ENCODE measurements around the gene OR8B4. TPM values are rescaled to one million over a fixed set of nuclear protein-coding genes. Genes with fewer than 3 reads are reported as not detected.
"Not testable (repeated sequence)": the region's sequence is repeated elsewhere in the genome, so short reads cannot be mapped to it uniquely, and the experiment has no call there.

OR8B4 gene
- total and polyA plus RNA-seq, 4 experiments from 2014 or later: not detected

- Histone ChIP-seq H3K9me3 (ENCODE audit: control insufficient read depth in 1 of 2, low read length in 2 of 2) (no peaks in the 10 kb centered on the region), H3K27me3 (ENCODE audit: insufficient read depth, low read length) (no peaks in the 10 kb centered on the region), H3K4me3 (ENCODE audit: low read length in 2 of 2) (no peak overlapping the region), H3K36me3 (ENCODE audit: insufficient read depth, low read length) (no peaks in the 10 kb centered on the region), H3K4me1 (ENCODE audit: insufficient read depth, low read length) (no peaks in the 10 kb centered on the region), H3K27ac (ENCODE audit: low read depth, low read length) (no peak overlapping the region)
- POLR2A ChIA-PET (ENCODE audit: partially characterized antibody): no interaction called here
- H3K4me1 Mint-ChIP-seq: no peaks in the 10 kb centered on the region
- no peak overlapping the region for H3K27ac Mint-ChIP-seq
- H3K36me3 Mint-ChIP-seq: no peaks in the 10 kb centered on the region
- no peak overlapping the region for H3K4me3 Mint-ChIP-seq
- CTCF ChIA-PET (ENCODE audit: partially characterized antibody): no interaction called here
- H3K27me3 Mint-ChIP-seq: no peaks in the 10 kb centered on the region
- intact Hi-C loops (cut with micrococcal nuclease): no loop called here
- DNase-seq: no peak
- H3K9me3 Mint-ChIP-seq: peaks cover 0 to 5% (median 3%) of the 10 kb centered on the region in 8 donors
Observed at GRCh38 chr11:124463324-124463723, 38.7 kb upstream of the OR8B4 start.

- no peak overlapping the region for H3K27ac Mint-ChIP-seq
- Histone ChIP-seq H3K36me3 (ENCODE audit: insufficient read depth, low read length) (no peaks in the 10 kb centered on the region), H3K4me1 (ENCODE audit: insufficient read depth, low read length) (no peaks in the 10 kb centered on the region), H3K4me3 (ENCODE audit: low read length in 2 of 2) (no peak overlapping the region), H3K27ac (ENCODE audit: low read depth, low read length) (no peak overlapping the region), H3K27me3 (ENCODE audit: insufficient read depth, low read length) (no peaks in the 10 kb centered on the region), H3K9me3 (ENCODE audit: control insufficient read depth in 1 of 2, low read length in 2 of 2) (no peaks in the 10 kb centered on the region)
- POLR2A ChIA-PET (ENCODE audit: partially characterized antibody): no interaction called here
- H3K4me3 Mint-ChIP-seq: no peak overlapping the region
- H3K9me3 Mint-ChIP-seq: peaks cover 0 to 5% (median 3%) of the 10 kb centered on the region in 8 donors
- intact Hi-C loops (cut with micrococcal nuclease): no loop called here
- DNase-seq: no peak
- no peaks in the 10 kb centered on the region for H3K4me1 Mint-ChIP-seq
- no peaks in the 10 kb centered on the region for H3K27me3 Mint-ChIP-seq
- no peaks in the 10 kb centered on the region for H3K36me3 Mint-ChIP-seq
- CTCF ChIA-PET (ENCODE audit: partially characterized antibody): no interaction called here
Observed at GRCh38 chr11:124460459-124460858, 35.8 kb upstream of the OR8B4 start.

GRCh38 chr11:124459379-124459778 lies 34.7 kb upstream of the OR8B4 start:
- H3K27ac ChIP-seq (ENCODE audit: low read depth, low read length); H3K27ac Mint-ChIP-seq; H3K4me1 Mint-ChIP-seq; H3K4me1 ChIP-seq (ENCODE audit: insufficient read depth, low read length); H3K4me3 ChIP-seq (ENCODE audit: low read length in 2 of 2); H3K36me3 ChIP-seq (ENCODE audit: insufficient read depth, low read length); H3K27me3 Mint-ChIP-seq; H3K27me3 ChIP-seq (ENCODE audit: insufficient read depth, low read length); CTCF ChIA-PET (ENCODE audit: partially characterized antibody); POLR2A ChIA-PET (ENCODE audit: partially characterized antibody); H3K4me3 Mint-ChIP-seq; H3K36me3 Mint-ChIP-seq; DNase-seq; H3K9me3 Mint-ChIP-seq; H3K9me3 ChIP-seq (ENCODE audit: control insufficient read depth in 1 of 2, low read length in 2 of 2); intact Hi-C loops (cut with micrococcal nuclease): not testable (repeated sequence)

- intact Hi-C loops (cut with micrococcal nuclease): no loop called here
- Histone ChIP-seq H3K27me3 (ENCODE audit: insufficient read depth, low read length) (no peaks in the 10 kb centered on the region), H3K27ac (ENCODE audit: low read depth, low read length) (no peak overlapping the region), H3K9me3 (ENCODE audit: control insufficient read depth in 1 of 2, low read length in 2 of 2) (no peaks in the 10 kb centered on the region), H3K36me3 (ENCODE audit: insufficient read depth, low read length) (no peaks in the 10 kb centered on the region), H3K4me3 (ENCODE audit: low read length in 2 of 2) (no peak overlapping the region), H3K4me1 (ENCODE audit: insufficient read depth, low read length) (no peaks in the 10 kb centered on the region)
- no peak overlapping the region for H3K4me3 Mint-ChIP-seq
- H3K27ac Mint-ChIP-seq: no peak overlapping the region
- H3K9me3 Mint-ChIP-seq: peaks cover 0 to 9% (median under 1%) of the 10 kb centered on the region in 8 donors
- CTCF ChIA-PET (ENCODE audit: partially characterized antibody): no interaction called here
- no peaks in the 10 kb centered on the region for H3K4me1 Mint-ChIP-seq
- H3K27me3 Mint-ChIP-seq: no peaks in the 10 kb centered on the region
- no peak for DNase-seq
- no peaks in the 10 kb centered on the region for H3K36me3 Mint-ChIP-seq
- POLR2A ChIA-PET (ENCODE audit: partially characterized antibody): no interaction called here
Observed at GRCh38 chr11:124454552-124454951, 29.9 kb upstream of the OR8B4 start.

- Histone ChIP-seq H3K27ac (ENCODE audit: low read depth, low read length) (no peak overlapping the region), H3K4me3 (ENCODE audit: low read length in 2 of 2) (no peak overlapping the region), H3K4me1 (ENCODE audit: insufficient read depth, low read length) (no peaks in the 10 kb centered on the region), H3K9me3 (ENCODE audit: control insufficient read depth in 1 of 2, low read length in 2 of 2) (no peaks in the 10 kb centered on the region), H3K27me3 (ENCODE audit: insufficient read depth, low read length) (no peaks in the 10 kb centered on the region), H3K36me3 (ENCODE audit: insufficient read depth, low read length) (no peaks in the 10 kb centered on the region)
- no peaks in the 10 kb centered on the region for H3K36me3 Mint-ChIP-seq
- DNase-seq: no peak
- H3K4me1 Mint-ChIP-seq: no peaks in the 10 kb centered on the region
- POLR2A ChIA-PET (ENCODE audit: partially characterized antibody): no interaction called here
- H3K27ac Mint-ChIP-seq: no peak overlapping the region
- CTCF ChIA-PET (ENCODE audit: partially characterized antibody): no interaction called here
- H3K27me3 Mint-ChIP-seq: peaks cover 1 to 6% of the 10 kb centered on the region in 2 donors
- no peak overlapping the region for H3K4me3 Mint-ChIP-seq
- H3K9me3 Mint-ChIP-seq: peaks cover 0 to 5% (median 0%) of the 10 kb centered on the region in 8 donors
- intact Hi-C loops (cut with micrococcal nuclease): no loop called here
Observed at GRCh38 chr11:124446916-124447315, 22.2 kb upstream of the OR8B4 start.

GRCh38 chr11:124445646-124446150 lies 21.0 kb upstream of the OR8B4 start, which contains the start of gene OR8B8:
TSS of gene OR8B8 (minus strand) at chr11:124445696. CDS start at chr11:124441085, 4,611 bp downstream.
- no peak within 1 kb of the TSS for H3K27ac Mint-ChIP-seq
- no peak for DNase-seq
- peaks cover 2 to 6% of the 10 kb centered on the region in 2 donors for H3K27me3 Mint-ChIP-seq
- H3K36me3 Mint-ChIP-seq: no peaks in the 10 kb centered on the region
- Histone ChIP-seq H3K4me3 (ENCODE audit: low read length in 2 of 2) (no peak within 1 kb of the TSS), H3K27ac (ENCODE audit: low read depth, low read length) (no peak within 1 kb of the TSS), H3K4me1 (ENCODE audit: insufficient read depth, low read length) (no peaks in the 10 kb centered on the region), H3K27me3 (ENCODE audit: insufficient read depth, low read length) (no peaks in the 10 kb centered on the region), H3K9me3 (ENCODE audit: control insufficient read depth in 1 of 2, low read length in 2 of 2) (no peaks in the 10 kb centered on the region), H3K36me3 (ENCODE audit: insufficient read depth, low read length) (no peaks in the 10 kb centered on the region)
- H3K4me1 Mint-ChIP-seq: no peaks in the 10 kb centered on the region
- intact Hi-C loops (cut with micrococcal nuclease): no loop called here
- peaks cover 0 to 6% (median 0%) of the 10 kb centered on the region in 8 donors for H3K9me3 Mint-ChIP-seq
- H3K4me3 Mint-ChIP-seq: no peak within 1 kb of the TSS
- ChIA-PET POLR2A (ENCODE audit: partially characterized antibody) (no interaction called here), CTCF (ENCODE audit: partially characterized antibody) (no interaction called here)

- Mint-ChIP-seq H3K27ac (no peak overlapping the region), H3K36me3 (no peaks in the 10 kb centered on the region), H3K9me3 (peaks cover 0 to 9% (median under 1%) of the 10 kb centered on the region in 8 donors), H3K4me1 (no peaks in the 10 kb centered on the region), H3K27me3 (peaks cover 5 to 6% of the 10 kb centered on the region in 2 donors), H3K4me3 (no peak overlapping the region)
- ChIA-PET POLR2A (ENCODE audit: partially characterized antibody) (no interaction called here), CTCF (ENCODE audit: partially characterized antibody) (no interaction called here)
- H3K4me1 ChIP-seq (ENCODE audit: insufficient read depth, low read length): no peaks in the 10 kb centered on the region
- H3K27ac ChIP-seq (ENCODE audit: low read depth, low read length): no peak overlapping the region
- no peak overlapping the region for H3K4me3 ChIP-seq (ENCODE audit: low read length in 2 of 2)
- no peaks in the 10 kb centered on the region for H3K36me3 ChIP-seq (ENCODE audit: insufficient read depth, low read length)
- no peaks in the 10 kb centered on the region for H3K27me3 ChIP-seq (ENCODE audit: insufficient read depth, low read length)
- no peaks in the 10 kb centered on the region for H3K9me3 ChIP-seq (ENCODE audit: control insufficient read depth in 1 of 2, low read length in 2 of 2)
- DNase-seq: no peak
- intact Hi-C loops (cut with micrococcal nuclease): no loop called here
Observed at GRCh38 chr11:124442847-124443246, 18.2 kb upstream of the OR8B4 start.

GRCh38 chr11:124442442-124442841 lies 17.8 kb upstream of the OR8B4 start:
- Histone ChIP-seq H3K27me3 (ENCODE audit: insufficient read depth, low read length) (no peaks in the 10 kb centered on the region), H3K4me3 (ENCODE audit: low read length in 2 of 2) (no peak overlapping the region), H3K9me3 (ENCODE audit: control insufficient read depth in 1 of 2, low read length in 2 of 2) (no peaks in the 10 kb centered on the region), H3K27ac (ENCODE audit: low read depth, low read length) (no peak overlapping the region), H3K36me3 (ENCODE audit: insufficient read depth, low read length) (no peaks in the 10 kb centered on the region), H3K4me1 (ENCODE audit: insufficient read depth, low read length) (no peaks in the 10 kb centered on the region)
- Mint-ChIP-seq H3K9me3 (peaks cover 0 to 10% (median 1%) of the 10 kb centered on the region in 8 donors), H3K4me3 (no peak overlapping the region), H3K4me1 (no peaks in the 10 kb centered on the region), H3K36me3 (no peaks in the 10 kb centered on the region), H3K27me3 (peaks cover 6% of the 10 kb centered on the region in 2 donors), H3K27ac (no peak overlapping the region)
- no peak for DNase-seq
- intact Hi-C loops (cut with micrococcal nuclease): no loop called here
- CTCF ChIA-PET (ENCODE audit: partially characterized antibody): no interaction called here
- POLR2A ChIA-PET (ENCODE audit: partially characterized antibody): no interaction called here

Data from CD4-positive, alpha-beta memory T cell (primary cell).